GM12801 (cell line): ENCODE measurements around the gene KITLG.

Source experiments
- CTCF ChIP-seq: IDR thresholded peaks from one replicate; pipeline ENCODE4 v1.5.1; 2011; ENCODE audit warnings: control low read depth; ENCODE audit not compliant: insufficient read length; ENCODE audit errors: extremely low read depth

Gene KITLG

GRCh38 chr12:88575361-88575970 lies 4.8 kb downstream of the KITLG start:
- no peak for TF ChIP-seq CTCF

- no peak for TF ChIP-seq CTCF
Measured at GRCh38 chr12:88574278-88574677, 6.0 kb downstream of the KITLG start.

GRCh38 chr12:88573583-88573982 lies 6.7 kb downstream of the KITLG start:
- TF ChIP-seq CTCF = no peak

GRCh38 chr12:88572781-88573549 lies 7.3 kb downstream of the KITLG start:
- no peak for TF ChIP-seq CTCF

GRCh38 chr12:88571543-88571942 lies 8.7 kb downstream of the KITLG start:
- TF ChIP-seq CTCF = no peak

- TF ChIP-seq CTCF = no peak
Measured at GRCh38 chr12:88570103-88570502, 10.2 kb downstream of the KITLG start.

- TF ChIP-seq CTCF = no peak
Measured at GRCh38 chr12:88566430-88566829, 13.8 kb downstream of the KITLG start.
